Naive thymus-derived CD4-positive, alpha-beta T cell (primary cell): ENCODE results near the gene ACSL3. TPM values are rescaled to one million over a fixed set of nuclear protein-coding genes. Genes with fewer than 3 reads are reported as not detected.

Experiments used
- ATAC-seq: fragments of 150-1000 bp; cut with Tn5 transposase; 2 replicates; pipeline ENCODE4 v1.10.0; 2021; ENCODE audit warnings: mild to moderate bottlenecking, moderate library complexity
- CTCF ChIA-PET: fragments of 350-600 bp; sonication (Branson Sonifier 250); formaldehyde crosslinking; loops from one replicate; lab custom pipeline; 2021; ENCODE audit warnings: antibody characterized with exemption; lab: Charles Lee
- POLR2A ChIA-PET: fragments of 350-600 bp; sonication (Branson Sonifier 250); formaldehyde crosslinking; loops from one replicate; lab custom pipeline; 2021; ENCODE audit warnings: antibody characterized with exemption, inconsistent platforms; lab: Charles Lee
- DNase-seq, 9 donors: peaks; one replicate each; pipeline versions ENCODE4 v3.0.0 to v3.0.0-alpha.2; 2020 to 2022; ENCODE audit warnings: mixed read lengths in 1 of 9
- H3K27ac ChIP-seq: one replicate; pipeline ENCODE4 v1.7.0; 2013; ENCODE audit warnings: mild to moderate bottlenecking, low read depth, low read length, moderate library complexity
- H3K27me3 ChIP-seq, 2 donors: one replicate each; pipeline ENCODE4 v1.7.0; 2013; ENCODE audit warnings: low read length in 2 of 2, mild to moderate bottlenecking in 2 of 2, moderate library complexity in 2 of 2; ENCODE audit not compliant: control insufficient read depth in 2 of 2, insufficient read depth in 2 of 2
- H3K36me3 ChIP-seq, 3 experiments: 1 replicate in 2 of 3; 2 replicates in 1 of 3; pipeline ENCODE4 v1.7.0; 2013; ENCODE audit warnings: low read length in 3 of 3, mild to moderate bottlenecking in 3 of 3, moderate library complexity in 1 of 3; ENCODE audit not compliant: insufficient read depth in 3 of 3, control insufficient read depth in 2 of 3
- H3K4me1 ChIP-seq, 2 donors: one replicate each; pipeline ENCODE4 v1.7.0; 2013; ENCODE audit warnings: low read length in 2 of 2, mild to moderate bottlenecking in 2 of 2, moderate library complexity in 1 of 2; ENCODE audit not compliant: control insufficient read depth in 2 of 2, insufficient read depth in 2 of 2
- H3K4me3 ChIP-seq: 2 replicates; pipeline ENCODE4 v1.7.0; 2013; ENCODE audit warnings: mild to moderate bottlenecking, low read length
- H3K9me3 ChIP-seq, 3 experiments: 1 replicate in 2 of 3; 2 replicates in 1 of 3; pipeline ENCODE4 v1.7.0; 2013; ENCODE audit warnings: low read length in 3 of 3; ENCODE audit not compliant: control insufficient read depth in 2 of 3
- H3K27ac Mint-ChIP-seq, 9 donors: one replicate each; pipeline ENCODE4 v1.8.0; 2020 to 2022; ENCODE audit warnings: mixed read lengths in 9 of 9, mild to moderate bottlenecking in 8 of 9, moderate library complexity in 5 of 9, inconsistent platforms in 2 of 9
- H3K27me3 Mint-ChIP-seq, 5 donors: one replicate each; pipeline ENCODE4 v1.8.0; 2021 to 2022; ENCODE audit warnings: mixed read lengths in 5 of 5, mild to moderate bottlenecking in 1 of 5
- H3K36me3 Mint-ChIP-seq, 5 donors: one replicate each; pipeline ENCODE4 v1.8.0; 2020 to 2022; ENCODE audit warnings: mixed read lengths in 5 of 5, mild to moderate bottlenecking in 3 of 5, inconsistent platforms in 1 of 5
- H3K4me1 Mint-ChIP-seq, 7 donors: one replicate each; pipeline ENCODE4 v1.8.0; 2020 to 2022; ENCODE audit warnings: mixed read lengths in 7 of 7, mild to moderate bottlenecking in 3 of 7, inconsistent platforms in 1 of 7
- H3K4me3 Mint-ChIP-seq, 10 donors: one replicate each; pipeline ENCODE4 v1.8.0; 2020 to 2022; ENCODE audit warnings: mild to moderate bottlenecking in 10 of 10, mixed read lengths in 10 of 10, moderate library complexity in 6 of 10, inconsistent platforms in 2 of 10
- H3K9me3 Mint-ChIP-seq, 11 donors: one replicate each; pipeline ENCODE4 v1.8.0; 2020 to 2022; ENCODE audit warnings: mixed read lengths in 11 of 11, mild to moderate bottlenecking in 4 of 11, inconsistent platforms in 1 of 11, moderate library complexity in 1 of 11
- intact Hi-C, 2 donors: fragments of 100-400 bp; cut with micrococcal nuclease; formaldehyde crosslinking; loops; one replicate each; pipeline ENCODE4 v1.15.1; 2023
- polyA plus RNA-seq, 2 donors: library from polyadenylated mRNA; unstranded; fragments of 300-500 nt; fragmentation: Illumina TruSeq; gene quantifications; one replicate each; pipeline ENCODE4 v1.2.3, GENCODE V29; 2021
- total RNA-seq, 6 experiments: library from RNA in 5 of 6; stranded (reverse) in 5 of 6; gene quantifications; 1 replicate in 5 of 6; 2 replicates in 1 of 6; pipeline ENCODE4 v1.2.3 and lab custom pipeline; 2021 to 2026

Gene ACSL3
- total and polyA plus RNA-seq, 7 experiments from 2014 or later, result 21.7 to 69.6 (median 40.5) TPM

- Mint-ChIP-seq H3K4me1 (no peaks in the 10 kb centered on the region), H3K36me3 (peaks cover 18 to 69% (median 57%) of the 10 kb centered on the region in 5 donors), H3K9me3 (peaks cover 0 to 12% (median 0%) of the 10 kb centered on the region in 11 donors), H3K27ac (no peak overlapping the region), H3K27me3 (no peaks in the 10 kb centered on the region), H3K4me3 (no peak overlapping the region)
- H3K27me3 ChIP-seq, result no peaks in the 10 kb centered on the region
- no peak overlapping the region for H3K27ac ChIP-seq
- H3K9me3 ChIP-seq, result no peaks in the 10 kb centered on the region
- H3K4me3 ChIP-seq, result no peak overlapping the region
- peak; percentile 37 for ATAC-seq
- no peaks in the 10 kb centered on the region for H3K4me1 ChIP-seq
- no peak for DNase-seq
- intact Hi-C loops, result no loop called here
- ChIA-PET CTCF (interaction anchor here (0.6 kb wide), 1 partner anchor 14 kb away, joined by 3 read pairs; no protein-coding TSS in a partner anchor), POLR2A (no interaction called here)
- peaks cover 15 to 55% (median 16%) of the 10 kb centered on the region in 3 experiments for H3K36me3 ChIP-seq
Measured at GRCh38 chr2:222930862-222931261, 70.0 kb downstream of the ACSL3 start.

GRCh38 chr2:222931659-222932058, 70.8 kb downstream of the ACSL3 start:
- H3K4me3 ChIP-seq, result no peak overlapping the region
- peaks cover 0 to 17% (median 2%) of the 10 kb centered on the region in 11 donors for H3K9me3 Mint-ChIP-seq
- H3K9me3 ChIP-seq, result no peaks in the 10 kb centered on the region
- H3K27ac ChIP-seq, result no peak overlapping the region
- H3K4me1 Mint-ChIP-seq, result no peaks in the 10 kb centered on the region
- POLR2A ChIA-PET, result no interaction called here
- H3K27ac Mint-ChIP-seq, result peak overlapping the region in 1 of 9 donors; percentile 68
- H3K27me3 Mint-ChIP-seq, result no peaks in the 10 kb centered on the region
- no peaks in the 10 kb centered on the region for H3K27me3 ChIP-seq
- no peak for DNase-seq
- no peak for ATAC-seq
- H3K36me3 Mint-ChIP-seq, result peaks cover 21 to 75% (median 64%) of the 10 kb centered on the region in 5 donors
- H3K4me3 Mint-ChIP-seq, result no peak overlapping the region
- intact Hi-C loops, result no loop called here
- H3K4me1 ChIP-seq, result no peaks in the 10 kb centered on the region
- CTCF ChIA-PET, result no interaction called here
- H3K36me3 ChIP-seq, result peaks cover 15 to 59% (median 16%) of the 10 kb centered on the region in 3 experiments

GRCh38 chr2:222933458-222933857, 72.6 kb downstream of the ACSL3 start:
- no peak overlapping the region for H3K4me3 Mint-ChIP-seq
- Histone ChIP-seq H3K27ac (no peak overlapping the region), H3K27me3 (no peaks in the 10 kb centered on the region), H3K9me3 (peaks cover 0 to 5% (median 4%) of the 10 kb centered on the region in 3 experiments), H3K4me3 (no peak overlapping the region), H3K4me1 (no peaks in the 10 kb centered on the region), H3K36me3 (peaks cover 11 to 50% (median 15%) of the 10 kb centered on the region in 3 experiments)
- ATAC-seq (no peak), DNase-seq (no peak)
- ChIA-PET CTCF (no interaction called here), POLR2A (no interaction called here)
- intact Hi-C loops, result no loop called here
- H3K36me3 Mint-ChIP-seq, result peaks cover 29 to 80% (median 72%) of the 10 kb centered on the region in 5 donors
- peaks cover 0 to 33% (median 14%) of the 10 kb centered on the region in 11 donors for H3K9me3 Mint-ChIP-seq
- no peaks in the 10 kb centered on the region for H3K4me1 Mint-ChIP-seq
- peak overlapping the region in 2 of 9 donors; percentile 38 to 43 for H3K27ac Mint-ChIP-seq
- H3K27me3 Mint-ChIP-seq, result no peaks in the 10 kb centered on the region

GRCh38 chr2:222935688-222936298, 75.0 kb downstream of the ACSL3 start:
- Histone ChIP-seq H3K4me1 (no peaks in the 10 kb centered on the region), H3K9me3 (peaks cover 0 to 5% (median 5%) of the 10 kb centered on the region in 3 experiments), H3K27ac (no peak overlapping the region), H3K4me3 (no peak overlapping the region), H3K27me3 (no peaks in the 10 kb centered on the region), H3K36me3 (peaks cover 11 to 57% (median 14%) of the 10 kb centered on the region in 3 experiments)
- Mint-ChIP-seq H3K4me1 (no peaks in the 10 kb centered on the region), H3K27me3 (no peaks in the 10 kb centered on the region), H3K27ac (no peak overlapping the region), H3K36me3 (peaks cover 29 to 83% (median 71%) of the 10 kb centered on the region in 5 donors), H3K9me3 (peaks cover 0 to 43% (median 18%) of the 10 kb centered on the region in 11 donors), H3K4me3 (no peak overlapping the region)
- no peak for DNase-seq
- intact Hi-C loops, result loop anchor here in 1 of 2 donors (5.0 kb wide), 1 partner anchor 618 kb away; no protein-coding TSS in a partner anchor
- no peak for ATAC-seq
- POLR2A ChIA-PET, result no interaction called here
- CTCF ChIA-PET, result no interaction called here

- POLR2A ChIA-PET, result no interaction called here
- H3K4me3 ChIP-seq, result no peak overlapping the region
- intact Hi-C loops, result loop anchor here in 1 of 2 donors (5.0 kb wide), 1 partner anchor 619 kb away; no protein-coding TSS in a partner anchor
- DNase-seq (no peak), ATAC-seq (no peak)
- Mint-ChIP-seq H3K36me3 (peaks cover 24 to 80% (median 63%) of the 10 kb centered on the region in 5 donors), H3K9me3 (peaks cover 0 to 43% (median 18%) of the 10 kb centered on the region in 11 donors), H3K27me3 (no peaks in the 10 kb centered on the region), H3K4me1 (no peaks in the 10 kb centered on the region), H3K4me3 (no peak overlapping the region), H3K27ac (no peak overlapping the region)
- H3K27ac ChIP-seq, result no peak overlapping the region
- CTCF ChIA-PET, result no interaction called here
- no peaks in the 10 kb centered on the region for H3K4me1 ChIP-seq
- H3K36me3 ChIP-seq, result peaks cover 11 to 53% (median 11%) of the 10 kb centered on the region in 3 experiments
- peaks cover 0 to 5% (median 5%) of the 10 kb centered on the region in 3 experiments for H3K9me3 ChIP-seq
- H3K27me3 ChIP-seq, result no peaks in the 10 kb centered on the region
Measured at GRCh38 chr2:222936705-222937104, 75.9 kb downstream of the ACSL3 start.

GRCh38 chr2:222938327-222938726, 77.5 kb downstream of the ACSL3 start:
- ATAC-seq (no peak), DNase-seq (no peak)
- no peak overlapping the region for H3K27ac ChIP-seq
- Mint-ChIP-seq H3K4me3 (no peak overlapping the region), H3K27me3 (no peaks in the 10 kb centered on the region), H3K36me3 (peaks cover 17 to 73% (median 54%) of the 10 kb centered on the region in 5 donors), H3K27ac (no peak overlapping the region), H3K4me1 (peaks cover 0 to 4% (median 0%) of the 10 kb centered on the region in 7 donors), H3K9me3 (peaks cover 0 to 43% (median 18%) of the 10 kb centered on the region in 11 donors)
- intact Hi-C loops, result loop anchor here in 1 of 2 donors (5.0 kb wide), 1 partner anchor 621 kb away; no protein-coding TSS in a partner anchor
- H3K36me3 ChIP-seq, result peaks cover 8 to 40% (median 10%) of the 10 kb centered on the region in 3 experiments
- H3K9me3 ChIP-seq, result peaks cover 0 to 5% (median 5%) of the 10 kb centered on the region in 3 experiments
- no peaks in the 10 kb centered on the region for H3K4me1 ChIP-seq
- ChIA-PET POLR2A (no interaction called here), CTCF (interaction anchor here (0.7 kb wide), 1 partner anchor 124 kb away, joined by 3 read pairs; no protein-coding TSS in a partner anchor)
- H3K4me3 ChIP-seq, result no peak overlapping the region
- H3K27me3 ChIP-seq, result no peaks in the 10 kb centered on the region
